Heart left ventricle (tissue), 13 donors: ENCODE results near the gene HOGA1.

ENCODE experiments used
- CTCF ChIP-seq, 12 donors: fragments of 200-600 bp; sonication (generic) in 4 of 12; IDR thresholded peaks; one replicate each; pipeline versions ENCODE4 v1.5.0 to v1.8.0; 2018 to 2022; ENCODE audit warnings: antibody characterized with exemption in 12 of 12, mild to moderate bottlenecking in 5 of 12
- POLR2A ChIP-seq, 2 donors: fragments of 450-650 bp; IDR thresholded peaks; one replicate each; pipeline ENCODE4 v1.6.1; 2017; ENCODE audit warnings: antibody characterized with exemption in 2 of 2, mild to moderate bottlenecking in 2 of 2, moderate library complexity in 2 of 2
- donor health status: ischemic (EF 13 %, LVEDD 7.1; RV severe dilation, severe dysfunction).
- donor health status: DM: no; HTN: yes; CAD: no.
- donor health status: DM: no; HTN: no; CAD: no.
- donor health status: ischemic (EF 25% LVEDD 6.9; RV normal size, moderate dysfunction).
- donor health status: ischemic (EF 25% LVEDD 5.7; RV mildly dilated, moderate dysfunction).
- donor health status: ischemic (EF 35%, LVEDD 5.7; RV mildly dilated, moderate dysfunction).
- donor health status: nonischemic (EF 11% LVEDD 7.7; RV severe dilation, severe dysfunction).
- donor health status: DM: yes; HTN: yes; CAD: no.
- donor health status: PGD.
- donor health status: ischemic (EF 29% LVEDD 5.4; RV normal size, mild dysfunction).
- donor health status: nonischemic (EF 23%, LVEDD 6.1; RV moderate dilation, normal function).

- TF ChIP-seq CTCF (IDR thresholded peaks at IDR 0.05) (no peak), POLR2A (IDR thresholded peaks at IDR 0.05) (no peak)
Measured at GRCh38 chr10:97618285-97618684, 34.1 kb downstream of the HOGA1 start.
